ENCODE data around the gene NOTCH1. TPM values are rescaled to one million over a fixed set of nuclear protein-coding genes. Genes with fewer than 3 reads are reported as not detected.

Gene NOTCH1
- total RNA-seq, 4 donors from 2014 or later: 32.0 to 40.8 (median 36.2) TPM

DNA sequence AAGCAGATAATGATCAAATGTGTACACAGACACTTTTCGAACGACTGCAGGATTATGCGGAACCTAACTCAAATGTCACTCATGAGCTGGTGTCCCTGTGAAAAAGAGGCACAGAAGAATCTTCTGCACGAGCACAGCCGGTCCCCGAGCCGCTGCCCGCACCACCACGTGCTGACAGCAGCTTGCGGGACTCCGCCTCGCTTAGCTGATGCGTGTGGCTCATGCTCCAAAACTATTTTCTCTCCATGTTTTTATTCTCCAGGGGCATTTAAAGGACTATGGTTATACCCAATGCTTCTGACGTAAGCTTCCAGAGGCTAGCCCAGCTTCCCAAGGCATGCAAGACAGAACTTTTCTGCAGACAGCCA is 72.5 kb downstream of the NOTCH1 start:
- Histone ChIP-seq H3K9me3 (no peaks in the 10 kb centered on the region), H3K36me3 (peaks cover 37 to 100% (median 71%) of the 10 kb centered on the region in 3 donors), H3K4me1 (no peaks in the 10 kb centered on the region), H3K27ac (no peak overlapping the region), H3K4me3 (no peak overlapping the region), H3K27me3 (no peaks in the 10 kb centered on the region)
- no peak for DNase-seq
- intact Hi-C loops (cut with DNase I): no loop called here
- 86 to 98% methylated on average over 9 to 12 of the region's 14 CpGs for WGBS, 2 donors
- TF ChIP-seq POLR2A (IDR thresholded peaks at IDR 0.05): no peak
- no peak for TF ChIP-seq CTCF (IDR thresholded peaks at IDR 0.05)

GRCh38 chr9:136472640-136473353 is 73.1 kb downstream of the NOTCH1 start:
- no peaks in the 10 kb centered on the region for H3K27me3 ChIP-seq
- no peak overlapping the region for H3K27ac ChIP-seq
- H3K4me3 ChIP-seq: no peak overlapping the region
- no peaks in the 10 kb centered on the region for H3K9me3 ChIP-seq
- no peaks in the 10 kb centered on the region for H3K4me1 ChIP-seq
- WGBS, 2 donors: 88 to 90% methylated on average over 7 to 15 of the region's 28 CpGs
- intact Hi-C loops (cut with DNase I): no loop called here
- DNase-seq: no peak
- no peak for TF ChIP-seq POLR2A (IDR thresholded peaks at IDR 0.05)
- TF ChIP-seq CTCF (IDR thresholded peaks at IDR 0.05): no peak
- peaks cover 37 to 100% (median 71%) of the 10 kb centered on the region in 3 donors for H3K36me3 ChIP-seq

DNA sequence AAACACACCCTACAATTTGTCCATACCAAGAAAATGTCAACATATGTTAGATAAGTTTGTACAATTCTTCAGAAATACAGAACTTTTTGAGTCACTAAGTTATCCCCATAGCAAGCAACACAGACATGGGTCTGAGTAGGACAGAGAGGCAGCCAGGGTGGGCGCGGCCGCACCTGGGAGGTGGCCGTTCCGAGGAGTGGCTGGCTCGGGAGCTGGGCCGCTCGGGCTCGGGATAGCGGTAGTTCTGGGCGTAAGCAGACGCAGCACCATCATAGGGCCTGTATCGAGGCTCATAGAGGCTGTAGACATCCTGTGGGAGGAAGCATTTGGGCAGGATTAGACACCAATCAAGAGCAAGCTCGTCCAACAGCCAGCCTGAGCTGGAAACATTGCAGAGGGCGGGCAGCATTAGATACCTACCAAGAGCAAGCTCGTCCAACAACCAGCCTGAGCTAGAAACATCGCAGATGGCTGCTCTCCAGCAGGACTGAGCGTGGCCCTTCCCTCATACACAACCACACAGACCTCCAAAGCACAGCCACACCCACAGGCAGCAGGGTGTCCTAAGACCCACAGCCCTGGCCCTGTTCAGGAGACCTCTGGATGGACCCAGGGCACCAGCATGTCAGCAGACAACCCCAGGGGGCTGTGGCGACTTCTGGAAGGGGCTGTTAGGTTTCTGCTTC is 73.9 kb downstream of the NOTCH1 start:
- Histone ChIP-seq H3K9me3 (no peaks in the 10 kb centered on the region), H3K4me3 (no peak overlapping the region), H3K27ac (no peak overlapping the region), H3K27me3 (no peaks in the 10 kb centered on the region), H3K36me3 (peaks cover 32 to 100% (median 66%) of the 10 kb centered on the region in 3 donors), H3K4me1 (no peaks in the 10 kb centered on the region)
- intact Hi-C loops (cut with DNase I): no loop called here
- no peak for DNase-seq
- WGBS, 2 donors: 87 to 90% methylated on average over 17 of the region's 19 CpGs
- TF ChIP-seq CTCF (IDR thresholded peaks at IDR 0.05) (no peak), POLR2A (IDR thresholded peaks at IDR 0.05) (no peak)

DNA sequence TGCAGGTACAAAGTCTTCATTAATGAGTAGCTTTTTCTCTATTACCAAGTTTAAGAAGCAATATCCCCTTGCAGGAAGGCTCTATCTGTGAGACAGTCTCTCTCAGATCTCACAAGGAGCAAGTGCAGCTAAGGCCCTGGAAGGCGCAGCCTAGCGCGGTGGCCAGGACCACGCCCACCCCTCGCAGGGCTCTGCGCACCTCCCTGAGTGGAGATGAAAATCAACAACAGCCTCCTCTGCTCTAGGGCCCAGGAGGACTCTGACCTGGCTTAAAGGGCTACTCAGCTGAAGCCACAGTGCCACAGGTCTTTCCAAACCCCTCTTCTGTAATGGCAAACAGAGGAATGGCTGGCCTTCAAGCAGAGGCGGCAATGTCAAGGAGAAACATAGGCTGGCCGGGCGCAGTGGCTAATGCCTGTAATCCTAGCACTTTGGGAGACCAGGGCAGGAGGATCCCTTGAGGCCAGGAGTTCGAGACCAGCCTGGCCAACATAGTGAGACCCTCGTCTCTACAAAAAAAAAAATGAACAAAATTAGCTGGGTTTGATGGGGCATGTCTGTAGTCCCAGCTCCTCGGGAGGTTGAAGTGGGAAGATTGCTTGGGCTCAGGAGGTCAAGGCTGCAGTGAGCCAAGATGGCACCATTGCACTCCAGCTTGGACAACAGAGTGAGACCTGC is 74.9 kb downstream of the NOTCH1 start:
- 80 to 88% methylated on average over 1 to 4 of the region's 12 CpGs for WGBS, 2 donors
- intact Hi-C loops (cut with DNase I): no loop called here
- H3K4me1 ChIP-seq: no peaks in the 10 kb centered on the region
- H3K4me3 ChIP-seq: no peak overlapping the region
- H3K27ac ChIP-seq: no peak overlapping the region
- no peaks in the 10 kb centered on the region for H3K9me3 ChIP-seq
- H3K36me3 ChIP-seq: peaks cover 30 to 100% (median 66%) of the 10 kb centered on the region in 3 donors
- DNase-seq: no peak
- TF ChIP-seq POLR2A (IDR thresholded peaks at IDR 0.05) (no peak), CTCF (IDR thresholded peaks at IDR 0.05) (no peak)
- no peaks in the 10 kb centered on the region for H3K27me3 ChIP-seq

- no peaks in the 10 kb centered on the region for H3K4me1 ChIP-seq
- TF ChIP-seq CTCF (IDR thresholded peaks at IDR 0.05) (no peak), POLR2A (IDR thresholded peaks at IDR 0.05) (no peak)
- intact Hi-C loops (cut with DNase I): no loop called here
- H3K27ac ChIP-seq: no peak overlapping the region
- DNase-seq: no peak
- H3K9me3 ChIP-seq: no peaks in the 10 kb centered on the region
- no peaks in the 10 kb centered on the region for H3K27me3 ChIP-seq
- 93 to 97% methylated on average over 10 to 11 of the region's 11 CpGs for WGBS, 2 donors
- H3K36me3 ChIP-seq: peaks cover 27 to 100% (median 66%) of the 10 kb centered on the region in 3 donors
- no peak overlapping the region for H3K4me3 ChIP-seq
Measured at GRCh38 chr9:136470356-136470755, 75.5 kb downstream of the NOTCH1 start.
